ENCODE data around the gene H19. TPM values are rescaled to one million over a fixed set of nuclear protein-coding genes. Genes with fewer than 3 reads are reported as not detected.

The H19 gene
- total and polyA plus RNA-seq, 4 donors = 194 to 16,780 (median 332) TPM

DNA sequence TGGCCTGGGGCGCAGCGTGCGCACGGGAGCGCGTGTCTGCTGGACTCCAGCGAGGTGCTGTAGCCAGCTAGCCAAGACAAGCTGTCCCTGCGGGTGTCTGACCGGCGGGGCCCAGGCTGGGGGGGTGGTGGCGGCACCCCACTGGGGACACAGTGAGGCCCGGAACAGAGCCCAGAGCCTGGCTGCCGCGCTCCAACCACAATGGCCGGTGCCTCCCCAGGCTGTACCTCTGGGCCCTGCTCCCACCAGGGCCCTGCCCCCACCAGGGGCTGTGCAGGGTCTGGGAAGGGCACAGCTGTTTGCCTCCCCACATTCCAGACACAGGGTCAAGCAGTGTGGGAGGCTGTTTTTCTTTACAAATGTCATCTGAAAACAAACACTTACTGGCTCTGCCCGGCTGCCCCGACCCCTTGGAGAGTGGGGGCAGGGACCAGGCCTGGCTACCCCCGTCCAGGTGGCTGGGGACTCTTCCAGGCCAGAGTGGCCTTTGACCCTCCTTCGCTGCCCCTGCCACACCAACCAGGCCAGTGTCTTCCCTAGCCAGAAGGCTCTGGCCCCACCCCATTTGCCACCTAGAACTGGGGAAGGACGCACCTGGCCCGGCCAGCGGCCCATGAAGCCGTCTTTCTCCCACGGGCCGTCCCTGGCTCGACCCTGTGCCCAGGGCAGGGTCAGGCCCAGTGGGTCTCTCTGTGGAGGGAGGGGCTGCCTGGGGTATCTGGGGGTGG lies 14.6 kb downstream of the H19 start:
- H3K4me3 ChIP-seq (ENCODE audit: low read depth in 1 of 3, low read length in 3 of 3) = no peak overlapping the region
- no peaks in the 10 kb centered on the region for H3K4me1 ChIP-seq (ENCODE audit: control insufficient read depth in 4 of 4, insufficient read depth in 4 of 4, low read length in 3 of 4)
- TF ChIP-seq RXRA (IDR thresholded peaks at IDR 0.05) (no peak), FOXA2 (IDR thresholded peaks at IDR 0.05) (no peak), TAF1 (conservative IDR thresholded peaks at IDR 0.05) (no peak), HNF4G (IDR thresholded peaks at IDR 0.05) (no peak), RAD21 (IDR thresholded peaks at IDR 0.05) (no peak), HNF4A (conservative IDR thresholded peaks at IDR 0.05) (no peak), REST (IDR thresholded peaks at IDR 0.05) (no peak), GABPA (IDR thresholded peaks at IDR 0.05 in 1 of 2, conservative IDR thresholded peaks at IDR 0.05 in 1 of 2) (no peak), YY1 (IDR thresholded peaks at IDR 0.05) (no peak), FOXA1 (IDR thresholded peaks at IDR 0.05) (no peak), JUND (IDR thresholded peaks at IDR 0.05) (no peak)
- TF ChIP-seq, protein P1, sequence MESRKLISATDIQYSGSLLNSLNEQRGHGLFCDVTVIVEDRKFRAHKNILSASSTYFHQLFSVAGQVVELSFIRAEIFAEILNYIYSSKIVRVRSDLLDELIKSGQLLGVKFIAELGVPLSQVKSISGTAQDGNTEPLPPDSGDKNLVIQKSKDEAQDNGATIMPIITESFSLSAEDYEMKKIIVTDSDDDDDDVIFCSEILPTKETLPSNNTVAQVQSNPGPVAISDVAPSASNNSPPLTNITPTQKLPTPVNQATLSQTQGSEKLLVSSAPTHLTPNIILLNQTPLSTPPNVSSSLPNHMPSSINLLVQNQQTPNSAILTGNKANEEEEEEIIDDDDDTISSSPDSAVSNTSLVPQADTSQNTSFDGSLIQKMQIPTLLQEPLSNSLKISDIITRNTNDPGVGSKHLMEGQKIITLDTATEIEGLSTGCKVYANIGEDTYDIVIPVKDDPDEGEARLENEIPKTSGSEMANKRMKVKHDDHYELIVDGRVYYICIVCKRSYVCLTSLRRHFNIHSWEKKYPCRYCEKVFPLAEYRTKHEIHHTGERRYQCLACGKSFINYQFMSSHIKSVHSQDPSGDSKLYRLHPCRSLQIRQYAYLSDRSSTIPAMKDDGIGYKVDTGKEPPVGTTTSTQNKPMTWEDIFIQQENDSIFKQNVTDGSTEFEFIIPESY (IDR thresholded peaks at IDR 0.05) = no peak
- TF ChIP-seq, protein P2, sequence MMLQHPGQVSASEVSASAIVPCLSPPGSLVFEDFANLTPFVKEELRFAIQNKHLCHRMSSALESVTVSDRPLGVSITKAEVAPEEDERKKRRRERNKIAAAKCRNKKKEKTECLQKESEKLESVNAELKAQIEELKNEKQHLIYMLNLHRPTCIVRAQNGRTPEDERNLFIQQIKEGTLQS (IDR thresholded peaks at IDR 0.05) = no peak
- TF ChIP-seq, protein P3, sequence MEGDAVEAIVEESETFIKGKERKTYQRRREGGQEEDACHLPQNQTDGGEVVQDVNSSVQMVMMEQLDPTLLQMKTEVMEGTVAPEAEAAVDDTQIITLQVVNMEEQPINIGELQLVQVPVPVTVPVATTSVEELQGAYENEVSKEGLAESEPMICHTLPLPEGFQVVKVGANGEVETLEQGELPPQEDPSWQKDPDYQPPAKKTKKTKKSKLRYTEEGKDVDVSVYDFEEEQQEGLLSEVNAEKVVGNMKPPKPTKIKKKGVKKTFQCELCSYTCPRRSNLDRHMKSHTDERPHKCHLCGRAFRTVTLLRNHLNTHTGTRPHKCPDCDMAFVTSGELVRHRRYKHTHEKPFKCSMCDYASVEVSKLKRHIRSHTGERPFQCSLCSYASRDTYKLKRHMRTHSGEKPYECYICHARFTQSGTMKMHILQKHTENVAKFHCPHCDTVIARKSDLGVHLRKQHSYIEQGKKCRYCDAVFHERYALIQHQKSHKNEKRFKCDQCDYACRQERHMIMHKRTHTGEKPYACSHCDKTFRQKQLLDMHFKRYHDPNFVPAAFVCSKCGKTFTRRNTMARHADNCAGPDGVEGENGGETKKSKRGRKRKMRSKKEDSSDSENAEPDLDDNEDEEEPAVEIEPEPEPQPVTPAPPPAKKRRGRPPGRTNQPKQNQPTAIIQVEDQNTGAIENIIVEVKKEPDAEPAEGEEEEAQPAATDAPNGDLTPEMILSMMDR (IDR thresholded peaks at IDR 0.05; ENCODE audit: low read depth, low read length, missing input control) = no peak
- H3K9me3 ChIP-seq (ENCODE audit: control insufficient read depth in 4 of 4, low read length in 3 of 4) = no peaks in the 10 kb centered on the region
- WGBS = no CpG with 5 or more reads among the region's 26 CpGs
- no peak for DNase-seq (ENCODE audit: low spot score)
- no peaks in the 10 kb centered on the region for H3K27me3 ChIP-seq (ENCODE audit: control insufficient read depth in 4 of 4, insufficient read depth in 4 of 4, low read length in 3 of 4)
- no peak overlapping the region for H3K9ac ChIP-seq (ENCODE audit: low read depth in 1 of 2, low read length in 2 of 2)
- H3K36me3 ChIP-seq (ENCODE audit: control insufficient read depth in 4 of 4, insufficient read depth in 3 of 4, low read depth in 1 of 4, low read length in 3 of 4) = no peaks in the 10 kb centered on the region
- no peak overlapping the region for H3K27ac ChIP-seq (ENCODE audit: low read depth in 1 of 2, low read length in 2 of 2)

DNA sequence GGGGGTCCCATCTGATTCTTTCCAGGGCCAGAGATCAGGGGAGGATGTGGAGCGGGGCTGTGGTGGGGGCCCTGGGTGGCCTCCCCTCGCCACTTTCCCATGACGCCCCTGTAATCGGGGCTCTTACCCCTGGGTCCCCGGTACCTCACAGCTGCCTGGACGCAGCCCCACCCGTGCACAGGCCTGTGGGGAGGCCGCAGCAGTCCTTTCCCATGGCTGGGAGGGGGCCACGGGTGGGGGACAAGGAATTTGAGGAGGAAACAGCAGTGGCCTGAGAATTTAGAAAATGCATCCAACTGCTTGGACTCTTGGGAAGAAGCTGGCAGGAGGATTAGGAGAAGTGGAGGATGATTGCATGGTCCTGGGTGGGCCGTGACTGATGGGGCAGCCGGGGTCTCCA lies 18.0 kb downstream of the H19 start:
- Histone ChIP-seq H3K4me3 (ENCODE audit: low read depth in 1 of 3, low read length in 3 of 3) (no peak overlapping the region), H3K36me3 (ENCODE audit: control insufficient read depth in 4 of 4, insufficient read depth in 3 of 4, low read depth in 1 of 4, low read length in 3 of 4) (no peaks in the 10 kb centered on the region), H3K27ac (ENCODE audit: low read depth in 1 of 2, low read length in 2 of 2) (no peak overlapping the region), H3K9me3 (ENCODE audit: control insufficient read depth in 4 of 4, low read length in 3 of 4) (no peaks in the 10 kb centered on the region), H3K27me3 (ENCODE audit: control insufficient read depth in 4 of 4, insufficient read depth in 4 of 4, low read length in 3 of 4) (no peaks in the 10 kb centered on the region), H3K4me1 (ENCODE audit: control insufficient read depth in 4 of 4, insufficient read depth in 4 of 4, low read length in 3 of 4) (no peaks in the 10 kb centered on the region), H3K9ac (ENCODE audit: low read depth in 1 of 2, low read length in 2 of 2) (no peak overlapping the region)
- no peak for DNase-seq (ENCODE audit: low spot score)
- WGBS = 81% methylated on average over 4 of the region's 11 CpGs
- no peak for TF ChIP-seq GABPA (IDR thresholded peaks at IDR 0.05 in 1 of 2, conservative IDR thresholded peaks at IDR 0.05 in 1 of 2)
- no peak for TF ChIP-seq HNF4A (conservative IDR thresholded peaks at IDR 0.05)
- no peak for TF ChIP-seq FOXA2 (IDR thresholded peaks at IDR 0.05)
- no peak for TF ChIP-seq FOXA1 (IDR thresholded peaks at IDR 0.05)
- TF ChIP-seq, protein P3 (IDR thresholded peaks at IDR 0.05; ENCODE audit: low read depth, low read length, missing input control) = no peak
- TF ChIP-seq, protein P1 (IDR thresholded peaks at IDR 0.05) = no peak
- TF ChIP-seq SP1 (IDR thresholded peaks at IDR 0.05) = no peak
